ENCODE measurements around the gene CDH6.

DNA sequence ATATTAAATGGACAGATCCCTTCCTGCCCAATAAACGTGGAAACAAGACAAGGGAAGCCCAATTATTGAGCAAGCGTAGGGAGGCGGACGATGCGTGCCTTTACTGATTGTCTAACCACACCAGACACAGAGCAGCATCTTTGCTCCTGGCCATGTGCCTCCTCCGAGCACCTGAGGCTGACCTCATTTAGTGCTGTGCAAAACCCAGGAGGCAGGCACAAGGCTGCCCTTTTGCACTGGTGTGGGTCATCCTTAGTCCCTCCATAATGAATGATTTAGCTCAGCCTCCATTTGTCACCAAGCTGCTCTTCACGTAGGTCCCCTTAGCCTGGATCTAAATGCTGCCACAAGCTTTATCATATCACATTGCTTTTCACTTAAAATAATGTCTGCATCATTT is 24.1 kb upstream of the CDH6 start:
- TF ChIP-seq GATA2 (IDR thresholded peaks at IDR 0.05; ENCODE audit: low read depth, low read length) = no peak
- TF ChIP-seq GATA3 (IDR thresholded peaks at IDR 0.05; ENCODE audit: low read depth, low read length) = no peak
